Endothelial cell of hepatic sinusoid (primary cell): ENCODE results near the gene SOX6.
"Not testable (repeated sequence)": the region's sequence is repeated elsewhere in the genome, so short reads cannot be mapped to it uniquely, and the experiment has no call there.

Experiments
- in situ Hi-C: cut with HindIII; loops from 2 replicates; pipeline ENCODE4 v1.10.0; 2017; ENCODE audit warnings: low sequenced_read_pairs

The SOX6 gene

GRCh38 chr11:15940462-15941205 lies 415.7 kb downstream of the SOX6 start:
- in situ Hi-C loops = no loop called here

GRCh38 chr11:15938983-15939382 lies 417.4 kb downstream of the SOX6 start:
- in situ Hi-C loops = no loop called here

GRCh38 chr11:15938121-15938611 lies 418.2 kb downstream of the SOX6 start:
- in situ Hi-C loops = no loop called here

- in situ Hi-C loops = no loop called here
Observed at GRCh38 chr11:15937601-15938120, 418.7 kb downstream of the SOX6 start.

- in situ Hi-C loops = no loop called here
Observed at GRCh38 chr11:15936011-15936410, 420.3 kb downstream of the SOX6 start.

GRCh38 chr11:15935373-15935772 lies 421.0 kb downstream of the SOX6 start:
- in situ Hi-C loops = no loop called here

GRCh38 chr11:15933886-15934625 lies 422.3 kb downstream of the SOX6 start:
- in situ Hi-C loops = no loop called here

GRCh38 chr11:15932417-15932816 lies 423.9 kb downstream of the SOX6 start:
- in situ Hi-C loops = no loop called here

- in situ Hi-C loops = no loop called here
Observed at GRCh38 chr11:15931497-15931896, 424.8 kb downstream of the SOX6 start.

GRCh38 chr11:15930442-15931025 lies 425.8 kb downstream of the SOX6 start:
- in situ Hi-C loops = no loop called here

- in situ Hi-C loops = no loop called here
Observed at GRCh38 chr11:15929371-15929901, 426.9 kb downstream of the SOX6 start.

- in situ Hi-C loops = no loop called here
Observed at GRCh38 chr11:15927864-15928217, 428.5 kb downstream of the SOX6 start.

- in situ Hi-C loops = no loop called here
Observed at GRCh38 chr11:15927196-15927863, 429.0 kb downstream of the SOX6 start.

- in situ Hi-C loops = no loop called here
Observed at GRCh38 chr11:15926071-15926470, 430.3 kb downstream of the SOX6 start.

GRCh38 chr11:15923183-15923582 lies 433.2 kb downstream of the SOX6 start:
- in situ Hi-C loops = no loop called here

GRCh38 chr11:15922745-15923144 lies 433.6 kb downstream of the SOX6 start:
- in situ Hi-C loops = not testable (repeated sequence)

GRCh38 chr11:15920856-15921629 lies 435.3 kb downstream of the SOX6 start:
- in situ Hi-C loops = no loop called here

GRCh38 chr11:15918674-15919073 lies 437.7 kb downstream of the SOX6 start:
- in situ Hi-C loops = no loop called here

GRCh38 chr11:15918212-15918611 lies 438.1 kb downstream of the SOX6 start:
- in situ Hi-C loops = no loop called here
